GM12873 (cell line): ENCODE results near the gene SETD7.

Source experiments
- TF ChIP-seq, protein P1 (sequence below): IDR thresholded peaks from 2 replicates; pipeline ENCODE4 v1.5.1; 2012; ENCODE audit warnings: low read depth, mild to moderate bottlenecking, moderate library complexity, low read length, control low read depth; ENCODE audit not compliant: insufficient read depth; ENCODE audit errors: missing control alignments

Gene SETD7

DNA sequence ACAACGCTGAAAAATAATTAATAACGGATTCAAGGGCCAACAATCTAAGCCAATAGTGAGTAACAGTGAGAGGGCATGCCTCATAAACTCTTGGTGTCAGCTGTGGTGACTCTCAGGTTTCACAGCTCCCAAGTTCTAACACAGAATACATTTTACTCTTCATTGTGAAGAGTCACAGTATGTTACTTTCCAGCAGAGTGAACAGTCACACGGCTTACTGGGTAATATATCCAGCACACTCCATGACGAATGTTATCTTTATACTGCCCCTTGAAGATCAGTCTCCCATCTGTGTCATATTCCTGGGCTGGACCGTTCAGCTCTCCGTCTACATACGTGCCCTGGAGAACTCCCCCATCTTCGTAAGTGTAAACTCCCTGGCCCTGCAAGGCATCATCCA, 23.1 kb downstream of the SETD7 start:
- TF ChIP-seq, protein P1, sequence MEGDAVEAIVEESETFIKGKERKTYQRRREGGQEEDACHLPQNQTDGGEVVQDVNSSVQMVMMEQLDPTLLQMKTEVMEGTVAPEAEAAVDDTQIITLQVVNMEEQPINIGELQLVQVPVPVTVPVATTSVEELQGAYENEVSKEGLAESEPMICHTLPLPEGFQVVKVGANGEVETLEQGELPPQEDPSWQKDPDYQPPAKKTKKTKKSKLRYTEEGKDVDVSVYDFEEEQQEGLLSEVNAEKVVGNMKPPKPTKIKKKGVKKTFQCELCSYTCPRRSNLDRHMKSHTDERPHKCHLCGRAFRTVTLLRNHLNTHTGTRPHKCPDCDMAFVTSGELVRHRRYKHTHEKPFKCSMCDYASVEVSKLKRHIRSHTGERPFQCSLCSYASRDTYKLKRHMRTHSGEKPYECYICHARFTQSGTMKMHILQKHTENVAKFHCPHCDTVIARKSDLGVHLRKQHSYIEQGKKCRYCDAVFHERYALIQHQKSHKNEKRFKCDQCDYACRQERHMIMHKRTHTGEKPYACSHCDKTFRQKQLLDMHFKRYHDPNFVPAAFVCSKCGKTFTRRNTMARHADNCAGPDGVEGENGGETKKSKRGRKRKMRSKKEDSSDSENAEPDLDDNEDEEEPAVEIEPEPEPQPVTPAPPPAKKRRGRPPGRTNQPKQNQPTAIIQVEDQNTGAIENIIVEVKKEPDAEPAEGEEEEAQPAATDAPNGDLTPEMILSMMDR: no peak

DNA sequence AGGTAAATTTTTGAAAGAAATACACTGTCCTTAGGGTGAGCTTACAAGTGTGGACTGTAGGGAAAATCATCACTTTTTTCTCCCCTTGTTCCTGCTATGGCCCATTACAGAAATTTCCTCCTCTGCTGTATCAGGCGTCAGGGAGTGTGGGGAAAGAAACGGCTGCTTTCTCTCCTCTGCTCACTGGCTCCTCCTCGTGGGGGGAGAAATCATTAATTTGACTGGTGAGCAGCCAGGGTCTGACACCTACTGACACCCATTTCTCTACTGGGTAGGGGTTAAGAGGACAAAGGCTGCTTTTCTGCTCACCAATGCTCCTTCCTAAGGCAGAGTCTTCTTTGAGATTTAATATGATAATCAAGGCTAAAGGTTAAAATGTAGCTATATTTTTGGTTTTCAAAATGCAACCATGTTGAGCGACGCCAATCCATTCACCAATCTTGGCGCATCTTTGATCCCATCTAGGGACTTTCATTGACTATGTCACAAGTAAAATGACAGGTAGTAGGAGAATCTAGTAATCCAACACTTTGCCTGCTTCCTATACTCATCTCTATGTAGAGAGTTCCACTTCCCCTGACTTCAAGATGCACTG, 25.1 kb downstream of the SETD7 start:
- TF ChIP-seq, protein P1: peak; percentile 79

DNA sequence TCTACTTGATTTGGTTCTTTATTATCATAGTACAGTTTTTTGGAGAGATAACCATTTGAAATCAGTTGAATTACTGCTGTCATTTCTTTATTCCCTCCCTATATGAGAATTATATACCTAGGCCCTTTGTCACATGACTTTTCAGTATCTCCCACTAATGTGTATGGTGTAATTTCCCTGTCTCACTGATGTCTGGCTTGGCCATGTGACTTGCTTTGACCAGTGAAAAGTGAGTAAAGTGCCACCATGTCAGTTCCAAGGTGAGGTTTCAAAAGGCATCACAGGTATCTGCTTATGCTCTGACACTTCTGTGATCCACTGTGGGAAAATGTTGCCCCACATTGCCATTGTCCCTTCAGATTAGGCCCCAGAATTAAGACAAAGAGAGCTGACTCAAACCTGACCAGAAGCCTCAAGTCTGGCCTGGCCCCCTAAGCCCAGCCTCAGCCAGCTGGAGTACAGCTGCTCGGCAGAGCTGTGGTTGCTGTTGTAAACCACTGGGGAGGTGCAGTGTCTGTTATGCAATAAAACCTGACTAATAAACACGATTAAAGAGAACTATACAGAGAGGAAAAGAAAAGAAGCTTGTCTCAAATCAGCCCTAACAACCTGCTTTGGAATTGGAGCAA, 27.5 kb downstream of the SETD7 start:
- TF ChIP-seq, protein P1: no peak

DNA sequence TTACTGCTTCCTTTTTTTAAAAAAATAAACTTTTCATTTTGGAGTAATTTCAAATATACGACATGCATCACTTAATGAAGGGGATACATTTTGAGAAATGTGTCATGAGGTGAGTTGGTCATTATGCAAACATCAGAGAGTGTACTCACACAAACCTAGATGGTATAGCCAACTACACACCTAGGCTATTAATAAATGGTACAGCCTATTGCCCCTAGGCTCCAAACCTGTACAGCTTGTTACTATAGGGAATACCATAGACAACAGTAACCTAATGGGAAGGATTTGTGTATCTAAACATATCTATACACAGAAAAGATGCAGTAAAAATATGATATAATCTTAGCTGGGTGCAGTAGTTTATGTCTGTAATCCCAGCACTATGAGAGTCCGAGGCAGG, 29.1 kb downstream of the SETD7 start:
- TF ChIP-seq, protein P1: no peak

DNA sequence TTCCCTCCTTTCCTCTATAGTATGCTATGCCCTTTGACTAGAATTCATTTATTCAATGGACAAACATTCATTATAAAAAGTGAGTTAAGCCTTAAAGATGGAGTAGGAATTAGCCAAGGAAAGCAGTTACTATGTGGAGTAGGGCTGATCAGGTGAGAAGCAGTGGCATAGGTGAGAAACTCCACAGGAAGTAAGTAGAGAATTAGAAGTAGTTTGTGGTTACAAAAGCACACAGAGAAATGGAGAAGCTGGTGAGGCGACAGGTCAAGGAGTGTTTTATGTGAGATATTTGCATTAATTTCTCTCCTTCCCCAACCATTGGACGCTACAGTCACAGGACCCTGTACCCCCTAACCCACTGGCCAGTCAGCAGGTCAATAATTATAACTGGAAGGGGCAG, 30.6 kb downstream of the SETD7 start:
- TF ChIP-seq, protein P1: no peak

DNA sequence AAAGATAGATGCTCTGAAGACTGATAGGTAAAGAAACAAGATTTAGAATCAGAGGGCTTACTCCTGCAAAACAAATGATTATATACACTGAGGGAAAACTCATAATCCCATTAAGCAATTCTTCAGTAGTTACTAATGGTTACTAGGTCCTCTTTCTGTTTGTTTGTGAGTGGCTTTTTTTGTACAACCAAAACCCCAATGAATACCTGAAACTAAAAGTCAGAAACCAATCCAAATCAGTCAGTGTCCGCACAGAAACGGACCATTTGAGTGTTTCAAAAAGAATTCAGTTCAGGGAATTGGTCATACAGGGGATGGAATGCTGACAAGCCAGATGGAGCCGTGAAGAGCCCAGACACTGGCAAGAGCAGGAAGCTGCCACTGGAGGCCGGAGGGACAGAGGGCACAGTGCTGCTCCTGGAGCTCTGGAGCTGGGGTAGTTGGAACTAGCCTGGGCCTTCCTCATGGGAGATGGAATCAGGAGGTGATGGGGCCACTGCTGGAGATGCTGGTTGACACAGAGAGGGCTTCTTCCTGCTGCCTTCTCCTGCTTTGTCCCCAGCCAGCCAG, 31.9 kb downstream of the SETD7 start:
- TF ChIP-seq, protein P1: no peak

DNA sequence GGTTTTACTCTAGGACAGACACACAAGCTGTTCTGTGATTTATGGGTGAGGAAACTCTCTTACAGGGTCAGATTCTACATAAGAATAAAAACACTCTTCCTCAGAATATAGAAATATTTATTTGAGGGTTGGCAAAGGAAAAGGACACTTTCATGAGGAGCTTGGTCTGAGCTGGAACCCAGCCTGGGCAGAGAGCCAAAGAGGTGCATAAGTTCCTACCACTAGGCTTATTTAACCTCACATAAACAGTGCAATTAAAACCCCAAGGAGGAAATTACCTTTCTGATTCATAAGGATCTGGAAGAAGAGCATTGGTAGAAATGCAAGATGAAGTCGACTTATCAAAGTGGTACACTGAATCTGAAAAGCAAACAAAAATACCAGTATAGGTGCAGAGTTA, 32.9 kb downstream of the SETD7 start:
- TF ChIP-seq, protein P1: no peak
